HepG2 (cell line): ENCODE data around the gene RPS6KC1. TPM values are rescaled to one million over a fixed set of nuclear protein-coding genes. Genes with fewer than 3 reads are reported as not detected.

ENCODE experiments used
- ARNT ChIP-seq: fragments of 450-650 bp; IDR thresholded peaks from 2 replicates; pipeline ENCODE4 v1.6.1; 2017
- CTCF ChIP-seq: sonication (generic); formaldehyde crosslinking; IDR thresholded peaks from 2 replicates; pipeline ENCODE4 v1.5.0; 2020; ENCODE audit warnings: mild to moderate bottlenecking, missing genetic modification reagents, moderate library complexity
- DMAP1 ChIP-seq: IDR thresholded peaks from 2 replicates; pipeline ENCODE4 v1.6.1; 2016
- GABPA ChIP-seq, 2 experiments: IDR thresholded peaks; 2 replicates each; pipeline ENCODE4 v1.6.1; 2011 to 2016; ENCODE audit warnings: low read depth in 2 of 2, low read length in 1 of 2, missing biosample characterization in 1 of 2, missing genetic modification characterization in 1 of 2
- IRX3 ChIP-seq: sonication (generic); formaldehyde crosslinking; IDR thresholded peaks from 2 replicates; pipeline ENCODE4 v1.8.1; 2023; ENCODE audit warnings: mild to moderate bottlenecking, low read depth, missing genetic modification reagents, borderline replicate concordance
- JARID2 ChIP-seq: sonication (generic); formaldehyde crosslinking; IDR thresholded peaks from 2 replicates; pipeline ENCODE4 v1.8.1; 2023; ENCODE audit warnings: missing genetic modification reagents, inconsistent platforms; ENCODE audit not compliant: insufficient replicate concordance
- KLF13 ChIP-seq: sonication (generic); formaldehyde crosslinking; IDR thresholded peaks from 2 replicates; pipeline ENCODE4 v1.4.0; 2020; ENCODE audit warnings: mild to moderate bottlenecking, missing genetic modification reagents
- POLR2AphosphoS2 ChIP-seq: IDR thresholded peaks from 2 replicates; pipeline ENCODE4 v1.6.1; 2011; ENCODE audit warnings: low read depth, low read length, improper control_type of control experiment
- PRDM10 ChIP-seq: sonication (generic); formaldehyde crosslinking; IDR thresholded peaks from 2 replicates; pipeline ENCODE4 v1.4.0; 2020; ENCODE audit warnings: low read depth, missing genetic modification reagents
- PRPF4 ChIP-seq: fragments of 200-400 bp; formaldehyde crosslinking; IDR thresholded peaks from 2 replicates; pipeline ENCODE4 v1.6.1; 2016; ENCODE audit warnings: low read length, low read depth; ENCODE audit not compliant: poor library complexity, severe bottlenecking
- SP140L ChIP-seq: sonication (generic); formaldehyde crosslinking; IDR thresholded peaks from 2 replicates; pipeline ENCODE4 v1.4.0; 2020; ENCODE audit warnings: missing genetic modification reagents, borderline replicate concordance
- SRSF9 ChIP-seq: fragments of 200-400 bp; formaldehyde crosslinking; IDR thresholded peaks from 2 replicates; pipeline ENCODE4 v1.6.1; 2018; ENCODE audit warnings: borderline replicate concordance, mild to moderate bottlenecking, low read depth, low read length; ENCODE audit not compliant: insufficient read depth, poor library complexity, severe bottlenecking
- SRY ChIP-seq: sonication (generic); formaldehyde crosslinking; IDR thresholded peaks from 2 replicates; pipeline ENCODE4 v1.8.0; 2022; ENCODE audit warnings: mild to moderate bottlenecking, missing genetic modification reagents
- TOE1 ChIP-seq: sonication (generic); formaldehyde crosslinking; IDR thresholded peaks from 2 replicates; pipeline ENCODE4 v1.4.0; 2020; ENCODE audit warnings: mild to moderate bottlenecking, missing genetic modification reagents
- U2AF2 ChIP-seq: fragments of 200-400 bp; formaldehyde crosslinking; IDR thresholded peaks from 2 replicates; pipeline ENCODE4 v1.6.1; 2017; ENCODE audit warnings: low read depth, mild to moderate bottlenecking, low read length
- ZFP62 ChIP-seq: sonication (generic); formaldehyde crosslinking; IDR thresholded peaks from 2 replicates; pipeline ENCODE4 v1.4.0; 2020; ENCODE audit warnings: missing genetic modification reagents
- ZKSCAN8 ChIP-seq: IDR thresholded peaks from 2 replicates; pipeline ENCODE4 v1.6.1; 2016; ENCODE audit warnings: borderline replicate concordance, missing genetic modification reagents, missing compliant biosample characterization
- ZNF274 ChIP-seq: sonication (generic); formaldehyde crosslinking; IDR thresholded peaks from 2 replicates; pipeline ENCODE4 v1.5.1; 2020; ENCODE audit warnings: mild to moderate bottlenecking, missing genetic modification reagents
- ZSCAN5A ChIP-seq: sonication (generic); formaldehyde crosslinking; IDR thresholded peaks from 2 replicates; pipeline ENCODE4 v1.8.0; 2022; ENCODE audit warnings: mild to moderate bottlenecking, missing genetic modification reagents, borderline replicate concordance
- polyA plus RNA-seq, 8 experiments: library from polyadenylated mRNA; depleted of rRNA in 3 of 8; stranded (reverse) in 7 of 8; unstranded in 1 of 8; fragments of >200 nt; fragmentation: Illumina TruSeq in 4 of 8; extraction: Trizol in 4 of 8; gene quantifications; 2 replicates each; pipeline versions ENCODE4 v1.2.1 to v1.2.3, GENCODE V29; 2011 to 2016; ENCODE audit warnings: low read depth in 4 of 8, missing spikeins in 1 of 8, mixed read lengths in 1 of 8; ENCODE audit not compliant: insufficient read depth in 1 of 8
- total RNA-seq, 5 experiments: library from RNA; depleted of rRNA; stranded (reverse); fragments of >200 nt; fragmentation: Illumina TruSeq; extraction: Trizol; gene quantifications; 2 replicates each; pipeline ENCODE4 v1.2.3, GENCODE V29; 2016; ENCODE audit warnings: low read depth in 1 of 5
- TF ChIP-seq, protein P1 (sequence below): sonication (generic); formaldehyde crosslinking; IDR thresholded peaks from 2 replicates; pipeline ENCODE4 v1.5.0; 2020; ENCODE audit warnings: missing genetic modification reagents

The RPS6KC1 gene
- total and polyA plus RNA-seq, 2 of the 13 experiments (the other 11 are each of a cell fraction or from before 2014, with no cell fraction given) = 11.0 to 25.2 TPM

DNA sequence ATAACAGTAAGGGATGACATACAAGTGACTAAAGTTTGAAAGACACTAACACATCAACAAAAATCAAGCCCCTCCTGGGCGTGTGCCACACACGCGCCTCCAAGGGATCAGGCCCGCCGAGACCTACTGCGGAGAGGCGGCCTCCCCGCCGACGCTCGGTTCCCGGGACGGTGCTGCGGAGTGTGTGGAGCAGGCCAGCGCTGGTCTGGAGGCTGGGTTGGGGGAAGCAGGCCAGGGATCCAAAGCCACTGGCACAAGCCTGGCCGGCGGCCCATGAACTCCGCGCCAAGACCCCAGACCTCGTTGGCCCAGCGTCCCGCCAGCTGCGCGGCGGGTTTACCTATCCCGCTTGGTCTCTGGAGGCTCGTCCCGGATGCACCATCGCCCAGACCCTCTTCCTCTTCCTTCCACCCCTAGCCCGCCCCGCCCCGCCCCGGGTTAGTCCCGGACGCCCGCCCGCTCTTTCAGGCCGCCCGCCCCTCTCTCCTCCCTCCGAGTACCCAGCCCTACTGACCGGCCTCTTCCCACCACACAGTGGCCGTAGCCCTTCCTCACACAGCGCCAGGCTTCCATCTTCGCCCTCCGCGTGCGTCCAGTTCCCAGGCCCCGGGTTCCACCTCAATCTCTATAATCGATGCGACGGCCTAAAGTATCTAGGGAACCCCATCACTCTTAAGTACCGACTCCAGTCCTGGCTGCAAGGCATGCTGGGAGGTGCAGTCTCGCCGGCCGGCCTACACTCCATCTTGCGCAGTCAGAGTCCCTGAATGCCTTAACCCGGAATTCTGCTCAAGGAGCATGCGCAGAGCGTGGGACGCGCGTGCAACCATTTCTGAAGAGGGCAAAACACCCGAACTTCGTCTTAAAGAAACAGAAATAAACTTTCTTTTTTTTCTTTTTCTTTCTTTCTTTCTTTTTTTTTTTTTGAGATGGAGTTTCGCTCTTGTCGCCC, 35.7 kb upstream of the RPS6KC1 start, which contains the start of gene ANGEL2 (continued):
- TF ChIP-seq PRDM10 (CRISPR knock-in tag) = no peak
- TF ChIP-seq, protein P1, sequence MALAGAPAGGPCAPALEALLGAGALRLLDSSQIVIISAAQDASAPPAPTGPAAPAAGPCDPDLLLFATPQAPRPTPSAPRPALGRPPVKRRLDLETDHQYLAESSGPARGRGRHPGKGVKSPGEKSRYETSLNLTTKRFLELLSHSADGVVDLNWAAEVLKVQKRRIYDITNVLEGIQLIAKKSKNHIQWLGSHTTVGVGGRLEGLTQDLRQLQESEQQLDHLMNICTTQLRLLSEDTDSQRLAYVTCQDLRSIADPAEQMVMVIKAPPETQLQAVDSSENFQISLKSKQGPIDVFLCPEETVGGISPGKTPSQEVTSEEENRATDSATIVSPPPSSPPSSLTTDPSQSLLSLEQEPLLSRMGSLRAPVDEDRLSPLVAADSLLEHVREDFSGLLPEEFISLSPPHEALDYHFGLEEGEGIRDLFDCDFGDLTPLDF (CRISPR knock-in tag) = peak; percentile 77
- peak; percentile 35 for TF ChIP-seq JARID2 (CRISPR knock-in tag)
- no peak for TF ChIP-seq KLF13 (CRISPR knock-in tag)
- no peak for TF ChIP-seq ZSCAN5A (CRISPR knock-in tag)
- no peak for TF ChIP-seq SRSF9
- no peak for TF ChIP-seq ZFP62 (CRISPR knock-in tag)
- no peak for TF ChIP-seq POLR2AphosphoS2
- TF ChIP-seq CTCF (CRISPR knock-in tag) = no peak
- TF ChIP-seq ARNT = no peak
- peak; percentile 61 for TF ChIP-seq GABPA (IDR thresholded peaks at IDR 0.05; ENCODE audit: low read depth, low read length)
- peak; percentile 88 for TF ChIP-seq GABPA (CRISPR knock-in tag; IDR thresholded peaks at IDR 0.05; ENCODE audit: low read depth)
- peak; percentile 74 for TF ChIP-seq SRY
- TF ChIP-seq TOE1 = no peak
- no peak for TF ChIP-seq ZNF274 (CRISPR knock-in tag)
- no peak for TF ChIP-seq PRPF4
- 0 out of 2 replicates have a peak, but pooled peaks have one; percentile 18 for TF ChIP-seq ZKSCAN8 (CRISPR knock-in tag)
- 0 out of 2 replicates have a peak, but pooled peaks have one; percentile 49 for TF ChIP-seq IRX3 (CRISPR knock-in tag)
- TF ChIP-seq DMAP1 (CRISPR knock-in tag) = peak; percentile 93
- TF ChIP-seq SP140L (CRISPR knock-in tag) = no peak; the same call in 1 of the 2 replicates
- no peak for TF ChIP-seq U2AF2
